Stimulated activated CD4-positive, alpha-beta T cell treated with anti-CD3 and anti-CD28 coated beads, Interleukin-15, amount 100 ng/mL, for 24 hours (primary cell): ENCODE measurements around the gene IPCEF1.

ENCODE experiments used
- DNase-seq: peaks from one replicate; pipeline ENCODE4 v3.0.0-alpha.2; 2020

Gene IPCEF1, protein sequence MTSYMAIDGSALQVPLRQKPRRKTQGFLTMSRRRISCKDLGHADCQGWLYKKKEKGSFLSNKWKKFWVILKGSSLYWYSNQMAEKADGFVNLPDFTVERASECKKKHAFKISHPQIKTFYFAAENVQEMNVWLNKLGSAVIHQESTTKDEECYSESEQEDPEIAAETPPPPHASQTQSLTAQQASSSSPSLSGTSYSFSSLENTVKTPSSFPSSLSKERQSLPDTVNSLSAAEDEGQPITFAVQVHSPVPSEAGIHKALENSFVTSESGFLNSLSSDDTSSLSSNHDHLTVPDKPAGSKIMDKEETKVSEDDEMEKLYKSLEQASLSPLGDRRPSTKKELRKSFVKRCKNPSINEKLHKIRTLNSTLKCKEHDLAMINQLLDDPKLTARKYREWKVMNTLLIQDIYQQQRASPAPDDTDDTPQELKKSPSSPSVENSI

DNA sequence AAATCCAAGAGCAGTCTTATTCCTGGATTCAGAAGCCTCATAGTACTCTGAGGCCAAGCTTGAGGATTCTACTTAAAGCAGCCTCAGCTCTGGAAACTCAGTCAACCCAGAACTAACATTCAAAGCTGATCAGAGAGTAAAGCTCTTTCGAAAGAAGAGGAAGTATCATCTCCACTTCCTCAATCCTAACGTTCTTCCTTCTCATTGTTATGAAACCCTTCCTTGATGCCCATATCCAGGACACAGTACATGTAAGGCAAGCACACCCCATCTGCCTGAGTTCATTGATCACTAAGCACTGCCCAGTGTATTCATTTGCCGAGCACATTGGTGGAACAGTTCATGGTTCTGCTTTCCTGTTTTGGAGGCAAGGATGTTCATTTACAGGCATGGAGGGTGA lies at the start of gene IPCEF1:
Gene IPCEF1 (minus strand): TSS at position 114 of the 400 bp plus-strand sequence. CDS start 90,856 bp downstream, outside the sequence.
- no peak for DNase-seq

DNA sequence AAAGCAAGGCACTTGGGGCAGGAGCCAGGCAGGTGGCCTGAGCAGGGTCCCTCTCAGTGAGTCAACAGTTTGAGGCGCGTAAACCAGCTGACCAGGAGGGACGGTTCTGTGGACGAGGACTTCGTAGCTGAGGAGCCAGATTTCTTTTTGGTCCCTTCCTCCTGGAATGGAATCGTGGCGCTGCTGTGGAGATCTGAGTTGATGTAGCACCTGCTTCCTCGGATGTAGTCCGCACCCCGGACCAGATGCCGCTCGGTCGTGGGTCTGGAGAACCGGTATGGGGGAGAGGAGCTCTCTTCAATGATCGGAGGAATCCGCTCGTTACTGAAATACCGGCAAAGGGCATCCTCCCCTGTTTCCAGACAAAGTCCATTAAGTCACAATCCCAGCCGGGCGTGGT lies 49.7 kb upstream of the IPCEF1 start:
- no peak for DNase-seq

DNA sequence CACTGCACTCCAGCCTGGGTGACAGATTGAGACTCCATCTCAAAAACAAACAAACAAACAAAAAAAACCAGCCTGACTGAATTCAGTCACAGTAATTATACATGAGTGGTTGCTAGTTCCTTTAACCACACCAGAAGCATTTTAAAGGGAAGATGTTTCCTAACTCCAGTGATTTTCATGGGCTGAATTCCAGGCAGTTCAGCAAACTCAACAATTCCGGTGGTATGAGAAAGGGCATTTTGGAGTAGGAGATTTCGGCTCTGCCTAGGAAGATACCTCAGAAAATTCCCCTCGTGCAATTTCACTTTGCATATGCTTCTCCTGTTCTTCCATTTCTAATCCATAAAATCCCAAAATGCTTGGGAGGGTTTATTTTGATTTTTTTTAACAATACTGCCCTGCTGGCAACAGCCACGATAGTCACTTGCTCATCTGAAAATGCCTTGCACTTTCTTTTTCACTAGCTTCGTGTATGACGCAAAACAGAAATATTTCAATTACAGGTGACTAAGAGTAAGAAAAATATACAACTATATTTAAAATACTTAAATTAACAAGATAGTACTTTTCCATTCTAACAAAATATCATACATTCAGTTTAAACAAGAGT lies 48.3 kb upstream of the IPCEF1 start:
- no peak for DNase-seq

DNA sequence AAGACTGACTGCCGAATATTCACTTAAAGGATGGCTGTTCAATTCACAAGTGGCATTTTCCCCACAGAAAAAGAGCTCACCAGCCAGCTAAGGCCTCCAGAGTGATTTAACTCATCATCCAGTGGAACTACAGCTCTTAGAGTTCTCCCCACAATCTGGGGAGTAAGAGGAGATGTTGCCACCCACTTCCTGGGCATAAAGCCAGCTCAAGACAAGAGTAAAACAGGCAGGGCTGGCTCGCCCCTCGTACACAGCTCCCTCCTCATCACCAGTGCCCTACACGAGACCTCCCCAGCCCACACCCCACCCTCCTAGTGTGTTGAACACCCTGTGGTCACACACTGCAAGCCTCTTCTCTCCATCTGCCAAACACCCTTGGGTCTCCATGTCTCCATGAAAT lies 47.2 kb upstream of the IPCEF1 start:
- peak; percentile 8 for DNase-seq

DNA sequence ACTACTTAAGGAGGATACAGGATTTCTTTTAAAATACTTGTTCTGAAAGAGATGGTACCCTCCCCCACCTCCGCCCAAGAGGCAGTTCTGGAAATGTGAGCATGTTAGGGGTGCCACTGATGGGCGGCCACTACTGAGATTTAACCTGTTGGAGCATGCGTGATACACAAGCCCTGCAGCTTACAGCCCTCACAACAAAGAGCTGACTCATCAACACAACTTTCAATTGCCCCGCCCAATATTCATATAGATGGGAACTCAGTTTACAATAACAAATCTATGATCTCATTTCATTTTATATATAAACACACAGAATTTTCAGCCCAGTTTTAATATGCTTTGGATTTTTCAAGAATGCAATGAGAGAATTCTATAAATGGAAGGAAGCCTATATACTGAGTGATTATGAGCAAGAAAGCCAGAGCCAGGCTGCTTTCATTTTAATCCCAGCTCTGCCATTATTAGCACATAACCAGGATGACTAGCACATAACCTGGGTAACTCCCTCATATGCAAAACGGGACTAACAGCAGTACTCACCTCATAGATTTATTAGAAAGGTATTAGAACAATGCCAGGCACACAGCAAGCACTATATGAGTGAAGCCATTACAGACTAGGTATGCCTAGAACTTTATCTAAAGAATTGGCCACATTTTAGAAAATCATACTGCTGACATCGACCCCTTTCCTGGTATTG lies 45.6 kb upstream of the IPCEF1 start:
- no peak for DNase-seq

DNA sequence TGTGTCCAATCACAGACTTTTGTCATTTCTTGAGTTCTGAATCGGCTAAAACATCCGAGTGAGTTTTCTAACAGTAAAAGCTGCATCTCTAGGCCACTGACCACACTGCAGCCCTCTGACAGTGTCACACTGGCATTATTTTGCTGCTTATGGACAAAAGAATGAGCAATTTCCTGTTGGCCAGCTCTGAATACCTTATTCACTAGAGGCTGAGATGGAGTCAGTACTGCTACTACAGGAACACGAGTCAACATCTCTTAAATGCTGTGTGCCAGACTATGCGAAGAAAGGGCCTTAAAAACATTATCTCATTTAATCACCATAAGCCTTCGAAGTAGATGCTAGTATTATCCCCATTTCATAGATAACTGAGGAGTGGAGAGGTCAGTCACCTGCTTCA lies 42.5 kb upstream of the IPCEF1 start:
- DNase-seq = no peak

DNA sequence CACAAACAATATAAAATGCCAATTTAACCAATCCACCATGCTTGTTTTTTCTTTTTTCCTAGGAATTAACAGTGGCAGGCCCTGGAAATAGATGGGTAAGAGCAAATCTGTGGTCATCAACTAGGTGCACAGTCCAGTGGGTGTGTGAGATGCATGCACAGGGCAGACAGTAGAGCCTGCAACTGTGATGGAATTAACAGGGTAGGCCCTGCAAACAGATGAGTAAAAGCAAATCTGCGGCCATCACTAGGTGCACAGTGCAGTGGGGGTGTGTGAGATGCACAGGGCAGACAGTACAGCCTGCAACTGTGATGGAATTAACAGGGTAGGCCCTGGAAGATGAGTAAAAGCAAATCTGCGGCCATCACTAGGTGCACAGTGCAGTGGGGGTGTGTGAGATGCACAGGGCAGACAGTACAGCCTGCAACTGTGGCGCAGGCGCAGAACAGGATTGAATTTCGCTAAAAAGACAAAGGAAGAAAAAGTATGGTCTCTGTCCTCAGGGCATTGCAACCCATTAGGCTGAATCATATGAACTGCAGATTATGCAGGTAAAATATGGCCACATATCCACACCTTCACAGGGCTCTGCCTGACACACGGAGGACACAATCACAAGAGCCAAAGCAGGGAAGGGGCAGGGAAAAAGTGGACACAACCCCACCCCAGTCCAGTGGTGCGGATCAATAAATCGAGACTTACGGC lies 41.0 kb upstream of the IPCEF1 start:
- DNase-seq = no peak

DNA sequence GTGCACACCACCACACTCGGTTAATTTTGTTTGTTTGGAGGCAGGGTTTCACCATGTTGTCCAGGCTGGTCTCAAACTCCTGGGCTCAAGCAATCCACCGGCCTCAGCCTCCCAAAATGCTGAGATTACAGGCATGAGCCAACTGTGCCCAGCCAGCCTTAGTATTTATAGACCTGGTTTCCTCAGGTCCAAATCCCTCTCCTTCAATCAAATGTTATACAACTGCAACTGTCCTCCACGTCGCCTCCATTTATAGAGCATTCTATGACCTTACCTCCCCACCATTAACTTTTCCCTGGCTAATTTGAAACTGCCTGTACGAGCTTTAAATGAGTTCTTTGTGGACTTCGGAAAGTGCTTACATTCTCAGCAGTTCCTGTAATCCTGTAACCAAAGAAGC lies 39.3 kb upstream of the IPCEF1 start:
- no peak for DNase-seq

DNA sequence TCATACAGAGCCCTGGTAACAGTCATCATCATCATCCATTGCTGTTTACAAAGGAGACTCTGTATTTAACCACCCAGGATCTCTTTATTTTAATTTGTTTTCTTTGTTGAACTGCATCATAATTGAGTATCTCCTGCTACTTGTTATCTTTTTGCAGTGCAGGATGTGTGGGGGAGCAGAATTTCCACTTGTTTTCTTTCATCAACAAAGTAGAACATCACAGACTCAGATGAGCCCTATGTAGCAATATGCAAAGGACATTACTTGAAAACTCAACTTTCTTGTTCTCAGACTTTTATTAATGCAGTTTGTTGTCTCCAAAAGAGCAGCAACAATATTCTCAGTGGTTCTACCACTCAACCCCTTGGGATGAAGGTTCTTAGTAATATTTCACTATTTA lies 38.7 kb upstream of the IPCEF1 start:
- DNase-seq = no peak

DNA sequence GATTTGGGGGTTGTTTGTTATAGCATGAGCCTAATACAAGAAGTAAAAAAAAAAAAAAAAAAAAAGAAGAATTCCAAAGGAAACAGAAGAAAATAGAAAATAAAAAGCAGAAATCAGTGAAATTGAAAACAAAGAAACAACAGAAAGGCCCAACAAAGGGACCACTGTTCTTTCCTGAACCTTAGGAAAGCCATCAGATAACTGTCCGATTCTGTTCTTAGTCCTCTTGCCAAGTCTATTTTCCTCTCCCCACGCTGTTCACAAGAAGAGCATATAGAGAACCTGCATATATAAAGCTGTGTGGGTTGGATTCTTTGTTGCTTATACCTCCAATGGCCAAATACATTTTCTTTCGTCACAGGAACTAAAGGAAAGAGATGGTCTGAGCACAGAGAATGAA lies 38.0 kb upstream of the IPCEF1 start:
- DNase-seq = no peak

DNA sequence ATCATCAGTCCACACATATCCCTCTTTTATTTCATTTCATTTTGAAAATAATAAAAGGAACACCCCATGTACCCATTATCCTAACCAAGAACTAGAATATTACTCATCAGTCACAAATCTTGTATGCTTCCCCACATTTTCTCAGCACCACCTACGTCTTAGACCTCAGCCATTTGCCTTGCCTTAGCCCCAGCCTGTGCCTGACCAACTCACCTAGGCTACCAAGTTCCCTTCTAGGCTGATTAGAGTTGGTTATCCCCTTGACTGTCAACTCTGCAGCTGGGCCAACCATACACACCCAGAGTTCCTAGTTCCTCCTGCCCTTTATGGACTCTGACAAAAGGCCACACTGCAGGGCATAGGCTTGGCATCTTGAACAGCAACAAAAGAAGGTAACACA lies 33.4 kb upstream of the IPCEF1 start:
- no peak for DNase-seq

DNA sequence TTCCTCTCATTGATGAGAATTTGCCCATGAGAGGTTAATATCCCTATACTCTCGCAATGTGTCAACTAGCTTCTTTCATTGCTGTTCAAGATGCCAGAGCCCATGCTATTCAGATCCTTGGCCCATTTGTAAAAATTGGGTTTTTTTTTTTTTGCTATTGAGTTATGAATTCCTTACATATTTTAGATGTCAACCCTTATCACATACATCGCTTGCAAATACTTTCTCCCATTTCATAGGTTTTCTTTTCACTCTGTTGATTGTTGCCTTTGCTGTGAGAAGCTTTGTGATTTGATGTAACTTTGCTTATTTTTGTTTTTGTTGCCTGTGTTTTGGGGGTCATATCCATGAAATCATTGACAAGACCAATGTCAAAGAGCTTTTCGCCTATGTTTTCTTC lies 32.2 kb upstream of the IPCEF1 start:
- DNase-seq = no peak

DNA sequence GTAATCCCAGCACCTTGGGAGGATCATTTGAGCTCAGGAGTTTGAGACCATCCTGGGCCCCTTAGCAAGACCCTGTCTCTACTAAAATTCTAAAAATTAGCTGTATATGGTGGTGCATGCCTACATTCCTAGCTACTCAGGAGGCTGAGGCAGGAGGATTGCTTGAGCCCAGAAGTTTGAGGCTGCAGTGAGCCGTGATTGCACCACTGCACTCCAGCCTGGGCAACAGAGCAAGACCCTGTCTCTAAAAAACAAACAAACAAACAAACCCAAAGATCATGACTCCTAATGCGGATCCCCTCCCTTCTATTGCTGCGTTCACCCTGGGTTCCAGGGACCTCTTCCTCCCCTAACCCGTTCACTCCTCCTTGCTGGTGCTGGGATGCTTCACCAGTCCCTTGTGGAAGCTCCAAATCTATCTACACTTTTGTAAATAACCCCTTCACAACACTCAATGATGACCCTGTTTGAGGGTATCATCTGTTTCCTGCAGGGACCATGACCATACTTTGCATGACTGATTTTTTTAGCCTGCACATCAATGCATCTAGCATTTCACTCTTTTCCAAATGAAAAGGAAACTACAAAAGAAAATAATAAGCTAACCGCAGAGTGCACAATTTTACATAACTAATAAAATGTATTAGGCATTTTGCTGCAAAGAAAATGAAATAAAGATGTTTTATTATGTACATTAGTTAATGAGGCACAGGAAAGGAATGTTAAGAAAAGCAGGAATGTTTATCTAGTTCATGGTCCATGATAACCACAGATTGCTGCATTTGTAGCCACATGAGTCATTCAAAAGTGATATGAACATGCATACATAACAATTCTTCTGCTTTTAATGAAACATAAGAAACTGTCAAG lies 30.5 kb upstream of the IPCEF1 start:
- no peak for DNase-seq

DNA sequence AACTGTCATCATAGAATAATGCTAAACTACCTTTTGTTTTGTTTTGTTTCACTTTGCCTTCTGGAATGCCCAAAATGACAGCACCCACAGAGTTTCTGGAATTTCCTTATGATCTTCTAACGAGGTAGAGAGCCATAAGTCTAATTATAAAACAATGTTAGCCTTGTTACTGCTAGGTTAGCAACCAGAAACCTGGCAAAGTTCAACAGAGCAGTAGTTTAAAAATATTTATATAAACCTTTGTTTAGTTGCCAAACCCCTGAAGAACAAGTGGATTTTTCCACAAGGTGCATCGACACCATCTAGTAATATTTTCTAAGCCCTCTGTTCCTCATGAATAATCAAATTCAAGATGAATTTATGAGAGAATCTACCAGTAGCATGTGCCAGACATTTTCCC lies 27.6 kb upstream of the IPCEF1 start:
- no peak for DNase-seq

DNA sequence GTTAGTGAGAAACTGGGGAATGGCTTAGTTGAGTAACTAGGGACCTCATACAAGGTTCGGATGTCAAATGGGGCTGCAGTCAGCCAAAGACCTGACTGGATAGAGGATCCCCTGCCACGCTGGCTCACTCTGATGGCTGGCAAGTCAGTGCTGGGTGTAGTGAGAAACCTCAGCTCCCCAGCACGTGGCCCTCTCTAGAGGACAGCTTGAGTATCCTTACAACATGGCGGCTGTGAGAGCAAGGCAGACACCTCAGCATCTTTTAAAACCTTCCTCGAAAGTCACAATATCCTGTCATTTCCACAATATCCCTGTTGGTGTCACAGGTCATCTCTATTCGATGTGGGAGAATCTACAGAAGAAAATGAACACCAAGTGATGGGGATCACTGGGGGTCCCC lies 26.7 kb upstream of the IPCEF1 start:
- DNase-seq = no peak

DNA sequence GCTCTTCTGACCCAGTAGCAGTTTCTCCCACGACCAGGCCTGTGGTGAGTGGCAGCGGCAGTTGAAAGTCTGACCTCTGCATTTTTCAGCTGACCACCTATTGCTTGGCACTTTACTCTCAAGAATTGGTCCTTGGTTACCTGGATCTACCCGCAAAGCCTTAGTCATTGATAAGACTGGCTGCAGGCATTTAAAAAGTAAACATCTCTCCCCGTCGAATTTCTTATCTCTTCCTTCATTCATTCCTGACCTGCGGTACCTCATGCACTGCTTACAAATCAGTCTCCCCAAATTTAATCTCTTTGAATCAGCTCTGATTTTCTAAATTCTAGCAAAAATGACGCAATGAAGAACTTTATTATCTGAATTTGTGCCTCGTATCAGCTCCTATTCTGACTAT lies 26.1 kb upstream of the IPCEF1 start:
- DNase-seq = no peak

DNA sequence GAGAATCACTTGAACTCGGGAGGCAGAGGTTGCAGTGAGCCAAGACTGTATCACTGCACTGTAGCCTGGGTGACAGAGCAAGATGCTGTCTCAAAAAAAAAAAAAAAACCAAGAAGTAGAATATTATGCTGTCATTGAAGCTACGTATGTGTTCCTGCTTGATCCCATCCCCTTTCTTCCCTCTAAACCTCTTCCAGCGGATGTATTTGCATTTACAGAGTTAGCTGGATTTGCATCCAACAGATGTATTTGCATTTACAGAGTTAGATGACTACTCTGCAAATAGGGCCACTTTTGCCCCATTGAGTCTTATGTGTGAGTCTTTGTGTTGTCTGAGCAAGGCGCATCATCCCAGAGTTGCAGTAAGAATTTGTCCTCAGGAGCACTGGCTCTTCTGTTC lies 24.9 kb upstream of the IPCEF1 start:
- DNase-seq = no peak

DNA sequence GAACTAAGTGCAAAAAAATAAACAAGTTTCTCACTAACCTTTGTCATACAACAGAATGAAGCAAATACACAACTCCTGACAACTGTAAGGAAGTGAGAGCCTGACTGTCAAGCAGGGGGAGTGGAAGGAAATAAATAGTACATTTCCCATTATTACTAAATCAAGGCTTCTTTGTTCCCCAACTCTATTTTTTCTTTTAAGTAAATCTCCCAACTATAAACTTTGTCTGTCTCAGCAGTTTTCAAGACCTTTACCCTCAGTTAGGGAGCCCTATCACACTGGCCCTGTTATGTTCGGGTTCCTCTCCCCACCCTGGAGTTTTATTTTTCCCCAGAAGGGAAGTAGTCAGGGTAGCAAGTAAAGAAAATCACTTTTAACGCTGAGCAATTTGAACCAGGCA lies 24.1 kb upstream of the IPCEF1 start:
- no peak for DNase-seq

DNA sequence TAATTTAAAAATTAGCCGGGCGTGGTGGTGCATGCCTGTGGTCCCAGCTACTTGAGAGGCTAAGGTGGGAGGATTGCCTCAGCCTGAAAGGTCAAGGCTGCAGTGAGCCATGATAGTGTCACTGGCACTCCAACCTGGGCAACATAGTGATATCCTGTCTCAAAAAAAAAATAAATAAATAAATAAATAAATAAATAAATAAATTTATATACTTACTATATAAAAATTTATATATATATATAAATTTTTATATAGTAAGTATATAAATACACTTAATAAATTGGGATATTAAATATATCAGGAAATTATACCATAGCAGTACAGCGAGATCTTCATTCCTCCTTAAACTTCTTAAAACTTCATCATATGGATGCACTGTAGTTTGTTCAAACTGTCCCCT lies 23.0 kb upstream of the IPCEF1 start:
- no peak for DNase-seq

DNA sequence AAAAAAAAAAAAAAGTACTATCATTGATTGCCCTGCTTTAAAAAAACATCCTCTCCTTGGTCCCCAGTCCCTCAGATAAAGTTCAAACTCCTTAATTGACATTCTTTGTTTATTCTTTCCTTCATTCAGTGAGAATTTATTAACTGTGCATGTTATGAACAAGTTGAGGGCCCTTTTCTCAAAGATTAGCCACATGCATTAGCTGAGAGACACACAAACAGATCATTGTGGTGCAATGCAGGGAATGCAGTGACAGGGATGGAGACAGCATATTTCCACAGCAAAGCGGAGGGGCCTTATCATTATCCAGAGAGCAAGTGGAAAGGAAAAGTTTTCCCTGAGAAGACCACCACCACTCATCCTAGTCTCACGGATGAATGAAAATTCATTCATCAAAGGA lies 21.9 kb upstream of the IPCEF1 start:
- no peak for DNase-seq

DNA sequence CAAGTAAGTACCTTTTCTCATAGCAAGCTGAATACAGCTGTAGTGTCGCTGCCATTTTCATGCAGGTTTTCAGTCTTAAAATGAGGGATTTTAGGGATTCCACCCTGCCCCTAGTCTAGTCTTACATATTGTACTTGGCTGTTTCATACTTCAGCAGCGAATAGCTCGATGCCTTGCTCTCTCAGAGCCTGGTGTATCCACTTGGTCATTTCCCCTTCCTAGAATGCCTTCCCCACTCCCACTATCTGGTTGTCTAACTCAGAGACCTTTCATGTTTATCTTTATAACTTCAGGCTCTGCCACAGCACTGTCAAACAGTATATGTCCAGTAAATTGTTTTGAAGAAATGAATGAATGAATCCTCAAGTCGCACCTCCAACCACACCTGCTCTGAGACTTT lies 21.1 kb upstream of the IPCEF1 start:
- DNase-seq = no peak

DNA sequence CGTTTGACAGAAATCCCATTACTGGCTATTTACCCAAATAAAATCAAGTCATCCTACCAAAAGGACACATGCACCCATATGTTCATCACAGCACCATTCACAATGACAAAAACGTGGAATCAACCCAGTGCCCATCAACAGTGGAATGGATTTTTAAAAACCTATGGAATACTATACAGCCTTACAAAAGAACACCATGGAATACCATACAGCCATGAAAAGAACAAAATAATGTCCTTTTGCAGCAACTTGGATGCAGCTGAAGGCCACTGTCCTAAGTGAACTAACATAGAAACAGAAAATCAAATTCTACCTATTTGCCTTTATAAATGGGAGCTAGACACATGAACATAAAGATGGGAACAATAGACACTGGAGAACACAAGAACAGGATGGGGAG lies 17.4 kb upstream of the IPCEF1 start:
- DNase-seq = no peak

DNA sequence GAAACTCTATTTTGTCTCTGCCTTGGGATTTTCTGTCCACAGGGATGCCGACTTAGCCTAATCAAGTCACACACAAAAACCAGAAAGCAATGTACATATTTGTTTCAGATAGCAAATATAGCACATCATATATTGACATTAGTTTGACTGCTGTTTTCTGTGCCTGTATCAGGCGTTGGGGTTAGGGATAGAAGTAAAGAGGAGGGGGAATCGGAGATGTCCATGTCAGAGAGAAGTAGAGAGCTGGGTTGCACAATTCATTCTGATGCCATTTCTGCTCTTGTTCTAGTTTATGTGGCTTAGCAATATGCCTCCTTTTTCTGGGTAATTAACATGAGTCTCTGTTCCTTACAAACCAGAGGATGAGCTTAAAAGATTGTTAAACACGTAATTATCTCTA lies 14.7 kb upstream of the IPCEF1 start:
- no peak for DNase-seq
